ENCODE data around the gene TBC1D8. TPM values are rescaled to one million over a fixed set of nuclear protein-coding genes. Genes with fewer than 3 reads are reported as not detected.

TBC1D8 gene
- total RNA-seq, 1 donor from 2014 or later = 19.9 TPM

- no peaks in the 10 kb centered on the region for H3K9me3 ChIP-seq
- ATAC-seq (no peak), DNase-seq (no peak)
- H3K36me3 ChIP-seq = no peaks in the 10 kb centered on the region
- H3K4me1 ChIP-seq = no peaks in the 10 kb centered on the region
- no peak for TF ChIP-seq CTCF (IDR thresholded peaks at IDR 0.05)
- no peaks in the 10 kb centered on the region for H3K27me3 ChIP-seq
- no peak overlapping the region for H3K27ac ChIP-seq
- no peak overlapping the region for H3K4me3 ChIP-seq
- intact Hi-C loops (cut with DNase I) = loop anchor here (5.0 kb wide), 1 partner anchor 374 kb away; no protein-coding TSS in a partner anchor
Observed at GRCh38 chr2:100986157-100986556, 165.0 kb downstream of the TBC1D8 start.

- H3K27ac ChIP-seq = no peak overlapping the region
- H3K4me3 ChIP-seq = no peak overlapping the region
- intact Hi-C loops (cut with DNase I) = loop anchor here (5.0 kb wide), 2 partner anchors 263 to 373 kb away; no protein-coding TSS in a partner anchor
- DNase-seq = peak; percentile 87
- H3K9me3 ChIP-seq = no peaks in the 10 kb centered on the region
- H3K36me3 ChIP-seq = no peaks in the 10 kb centered on the region
- H3K4me1 ChIP-seq = no peaks in the 10 kb centered on the region
- ATAC-seq = peak; percentile 81
- no peaks in the 10 kb centered on the region for H3K27me3 ChIP-seq
- TF ChIP-seq CTCF (IDR thresholded peaks at IDR 0.05) = peak; percentile 94
Observed at GRCh38 chr2:100984892-100985307, 166.3 kb downstream of the TBC1D8 start.

DNA sequence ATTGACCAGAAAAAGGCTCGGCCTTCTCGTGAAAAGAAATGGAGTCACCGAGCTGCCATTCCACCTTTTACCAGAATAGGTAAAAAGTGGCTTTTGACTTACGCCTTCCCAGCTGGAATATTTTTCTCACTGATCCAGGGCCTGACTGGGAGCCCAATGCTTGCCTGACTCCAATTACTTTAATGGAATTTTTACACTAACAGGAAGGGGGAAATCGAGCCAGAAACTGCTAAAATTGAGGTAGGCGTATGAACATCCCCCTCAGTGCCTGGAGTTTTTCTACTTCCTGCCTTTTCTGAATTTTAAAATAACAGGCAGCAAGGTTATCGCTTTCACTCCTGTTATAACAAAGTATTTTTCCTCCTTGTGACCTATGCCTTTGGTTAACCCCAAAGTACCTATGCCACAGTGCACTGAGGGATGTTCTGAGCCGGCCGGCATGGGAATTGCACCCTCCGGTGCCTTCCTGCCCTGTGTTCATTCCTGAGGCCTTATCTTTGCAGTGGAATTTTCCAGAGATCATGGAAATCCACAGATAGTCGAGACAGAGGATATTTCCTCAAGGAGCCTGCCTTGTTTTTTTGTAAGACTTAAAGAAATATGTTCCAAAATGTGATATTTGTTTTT, 167.4 kb downstream of the TBC1D8 start:
- intact Hi-C loops (cut with DNase I) = loop anchor here (5.0 kb wide), 1 partner anchor 261 kb away; no protein-coding TSS in a partner anchor
- no peaks in the 10 kb centered on the region for H3K36me3 ChIP-seq
- H3K4me1 ChIP-seq = no peaks in the 10 kb centered on the region
- DNase-seq = no peak
- H3K27ac ChIP-seq = no peak overlapping the region
- no peaks in the 10 kb centered on the region for H3K9me3 ChIP-seq
- no peaks in the 10 kb centered on the region for H3K27me3 ChIP-seq
- no peak for TF ChIP-seq CTCF (IDR thresholded peaks at IDR 0.05)
- ATAC-seq = no peak
- no peak overlapping the region for H3K4me3 ChIP-seq

DNA sequence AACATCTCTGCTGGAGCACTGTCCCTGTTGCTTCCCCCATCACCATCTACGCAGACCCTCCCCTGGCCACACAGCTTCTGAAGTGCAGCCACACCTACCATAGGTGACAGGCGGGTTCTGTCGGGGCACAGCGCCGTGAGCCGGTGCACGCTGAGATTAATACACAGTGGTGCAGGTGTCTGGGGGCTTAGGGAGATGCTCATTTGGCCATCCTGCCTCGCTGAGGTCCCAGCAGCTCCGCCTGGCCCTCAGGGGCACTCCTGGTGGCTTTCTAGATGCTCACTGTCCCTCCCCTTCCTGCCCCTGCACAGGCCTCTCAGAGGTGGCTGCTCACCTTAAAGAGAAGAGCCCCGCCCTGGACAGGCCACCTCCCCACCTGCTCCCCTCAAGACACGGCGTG, 168.0 kb downstream of the TBC1D8 start:
- H3K27ac ChIP-seq = no peak overlapping the region
- intact Hi-C loops (cut with DNase I) = loop anchor here (5.0 kb wide), 1 partner anchor 261 kb away; no protein-coding TSS in a partner anchor

GRCh38 chr2:100982431-100982861, 168.7 kb downstream of the TBC1D8 start:
- Histone ChIP-seq H3K4me3 (no peak overlapping the region), H3K27ac (no peak overlapping the region), H3K4me1 (no peaks in the 10 kb centered on the region), H3K9me3 (no peaks in the 10 kb centered on the region), H3K36me3 (no peaks in the 10 kb centered on the region), H3K27me3 (no peaks in the 10 kb centered on the region)
- no peak for ATAC-seq
- TF ChIP-seq CTCF (IDR thresholded peaks at IDR 0.05) = no peak
- no peak for DNase-seq
- intact Hi-C loops (cut with DNase I) = loop anchor here (5.0 kb wide), 1 partner anchor 260 kb away; no protein-coding TSS in a partner anchor

More for the DNA sequence above, 168.0 kb downstream of the TBC1D8 start:
- Histone ChIP-seq H3K36me3 (no peaks in the 10 kb centered on the region), H3K9me3 (no peaks in the 10 kb centered on the region), H3K4me3 (no peak overlapping the region), H3K27me3 (no peaks in the 10 kb centered on the region), H3K4me1 (no peaks in the 10 kb centered on the region)
- DNase-seq (peak; percentile 53), ATAC-seq (peak; percentile 41)
- no peak for TF ChIP-seq CTCF (IDR thresholded peaks at IDR 0.05)
